HepG2 (cell line): ENCODE data around the gene ALDH7A1. TPM values are rescaled to one million over a fixed set of nuclear protein-coding genes. Genes with fewer than 3 reads are reported as not detected.

Source experiments
- BCL3 ChIP-seq: sonication (generic); formaldehyde crosslinking; IDR thresholded peaks from 2 replicates; pipeline ENCODE4 v1.5.1; 2020; ENCODE audit warnings: mild to moderate bottlenecking, missing genetic modification reagents, moderate library complexity
- FOXA3 ChIP-seq: IDR thresholded peaks from 2 replicates; pipeline ENCODE4 v1.6.1; 2016; ENCODE audit warnings: missing genetic modification reagents, missing compliant biosample characterization
- IRF2 ChIP-seq: IDR thresholded peaks from 2 replicates; pipeline ENCODE4 v1.6.1; 2018; ENCODE audit warnings: missing genetic modification reagents, missing compliant biosample characterization
- MIXL1 ChIP-seq: IDR thresholded peaks from 2 replicates; pipeline ENCODE4 v1.6.1; 2016
- MYPOP ChIP-seq: sonication (generic); formaldehyde crosslinking; IDR thresholded peaks from 2 replicates; pipeline ENCODE4 v1.8.1; 2023; ENCODE audit warnings: mild to moderate bottlenecking, moderate library complexity, missing genetic modification reagents
- PRPF4 ChIP-seq: fragments of 200-400 bp; formaldehyde crosslinking; IDR thresholded peaks from 2 replicates; pipeline ENCODE4 v1.6.1; 2016; ENCODE audit warnings: low read length, low read depth; ENCODE audit not compliant: poor library complexity, severe bottlenecking
- RAD21 ChIP-seq: fragments of 450-650 bp; formaldehyde crosslinking; IDR thresholded peaks from 2 replicates; pipeline ENCODE4 v1.5.0; 2020; ENCODE audit warnings: mild to moderate bottlenecking
- RELA ChIP-seq: sonication (generic); formaldehyde crosslinking; IDR thresholded peaks from 2 replicates; pipeline ENCODE4 v1.4.0; 2020; ENCODE audit warnings: missing genetic modification reagents
- RXRB ChIP-seq: IDR thresholded peaks from 2 replicates; pipeline ENCODE4 v1.6.1; 2016; ENCODE audit warnings: borderline replicate concordance, missing genetic modification reagents, missing compliant biosample characterization
- SMC3 ChIP-seq: IDR thresholded peaks from 2 replicates; pipeline ENCODE4 v1.6.1; 2011; ENCODE audit warnings: low read length, improper control_type of control experiment
- SP5 ChIP-seq: IDR thresholded peaks from 2 replicates; pipeline ENCODE4 v1.6.1; 2016; ENCODE audit warnings: low read depth, borderline replicate concordance
- TEF ChIP-seq: sonication (generic); formaldehyde crosslinking; IDR thresholded peaks from 2 replicates; pipeline ENCODE4 v1.5.0; 2020; ENCODE audit warnings: missing genetic modification reagents
- TFDP2 ChIP-seq: sonication (generic); formaldehyde crosslinking; IDR thresholded peaks from 2 replicates; pipeline ENCODE4 v1.4.0; 2020; ENCODE audit warnings: missing genetic modification reagents
- THAP8 ChIP-seq: sonication (generic); formaldehyde crosslinking; IDR thresholded peaks from 2 replicates; pipeline ENCODE4 v1.5.1; 2020; ENCODE audit warnings: missing genetic modification reagents, mild to moderate bottlenecking, borderline replicate concordance
- ZBTB7B ChIP-seq: sonication (generic); formaldehyde crosslinking; IDR thresholded peaks from 2 replicates; pipeline ENCODE4 v1.4.0; 2020; ENCODE audit warnings: missing genetic modification reagents
- ZFP91 ChIP-seq: sonication (generic); formaldehyde crosslinking; IDR thresholded peaks from 2 replicates; pipeline ENCODE4 v1.9.0; 2022; ENCODE audit warnings: missing genetic modification reagents, mild to moderate bottlenecking, borderline replicate concordance
- ZNF160 ChIP-seq: sonication (generic); formaldehyde crosslinking; IDR thresholded peaks from 2 replicates; pipeline ENCODE4 v1.8.0; 2022; ENCODE audit warnings: mild to moderate bottlenecking, inconsistent platforms, missing genetic modification reagents
- ZNF484 ChIP-seq: sonication (generic); formaldehyde crosslinking; IDR thresholded peaks from 2 replicates; pipeline ENCODE4 v1.5.1; 2020; ENCODE audit warnings: mild to moderate bottlenecking, low read depth, missing genetic modification reagents, borderline replicate concordance
- ZNF501 ChIP-seq: sonication (generic); formaldehyde crosslinking; IDR thresholded peaks from 2 replicates; pipeline ENCODE4 v1.5.1; 2020; ENCODE audit warnings: mild to moderate bottlenecking, moderate library complexity, missing genetic modification reagents
- ZNF720 ChIP-seq: sonication (generic); formaldehyde crosslinking; IDR thresholded peaks from 2 replicates; pipeline ENCODE4 v1.4.0; 2020; ENCODE audit warnings: missing genetic modification reagents
- ZSCAN12 ChIP-seq: sonication (generic); formaldehyde crosslinking; IDR thresholded peaks from 2 replicates; pipeline ENCODE4 v1.9.0; 2021; ENCODE audit warnings: mild to moderate bottlenecking, missing genetic modification reagents
- ZSCAN5A ChIP-seq: sonication (generic); formaldehyde crosslinking; IDR thresholded peaks from 2 replicates; pipeline ENCODE4 v1.8.0; 2022; ENCODE audit warnings: mild to moderate bottlenecking, missing genetic modification reagents, borderline replicate concordance
- polyA plus RNA-seq, 8 experiments: library from polyadenylated mRNA; depleted of rRNA in 3 of 8; stranded (reverse) in 7 of 8; unstranded in 1 of 8; fragments of >200 nt; fragmentation: Illumina TruSeq in 4 of 8; extraction: Trizol in 4 of 8; gene quantifications; 2 replicates each; pipeline versions ENCODE4 v1.2.1 to v1.2.3, GENCODE V29; 2011 to 2016; ENCODE audit warnings: low read depth in 4 of 8, missing spikeins in 1 of 8, mixed read lengths in 1 of 8; ENCODE audit not compliant: insufficient read depth in 1 of 8
- total RNA-seq, 5 experiments: library from RNA; depleted of rRNA; stranded (reverse); fragments of >200 nt; fragmentation: Illumina TruSeq; extraction: Trizol; gene quantifications; 2 replicates each; pipeline ENCODE4 v1.2.3, GENCODE V29; 2016; ENCODE audit warnings: low read depth in 1 of 5

ALDH7A1 gene
- total and polyA plus RNA-seq, 2 of the 13 experiments (the other 11 are each of a cell fraction or from before 2014, with no cell fraction given): 69.0 to 100 TPM

- TF ChIP-seq SMC3: peak; percentile 63
- TF ChIP-seq BCL3 (CRISPR knock-in tag): no peak
- no peak for TF ChIP-seq ZBTB7B (CRISPR knock-in tag)
- TF ChIP-seq PRPF4: no peak
- TF ChIP-seq ZSCAN12 (CRISPR knock-in tag): no peak
- TF ChIP-seq ZNF501 (CRISPR knock-in tag): peak; percentile 62; the same call in 1 of the 2 replicates
- TF ChIP-seq TFDP2 (CRISPR knock-in tag): no peak
- TF ChIP-seq MYPOP (CRISPR knock-in tag): no peak
- 0 out of 2 replicates have a peak, but pooled peaks have one; percentile 2 for TF ChIP-seq IRF2
- TF ChIP-seq ZNF484 (CRISPR knock-in tag): no peak
- TF ChIP-seq RAD21: peak; percentile 57; the same call in 1 of the 2 replicates
- TF ChIP-seq TEF: no peak
- no peak for TF ChIP-seq ZNF720 (CRISPR knock-in tag)
- no peak for TF ChIP-seq SP5 (CRISPR knock-in tag)
- no peak for TF ChIP-seq RXRB (CRISPR knock-in tag)
- no peak for TF ChIP-seq ZSCAN5A
- no peak for TF ChIP-seq RELA (CRISPR knock-in tag)
- no peak for TF ChIP-seq THAP8 (CRISPR knock-in tag)
- no peak for TF ChIP-seq ZFP91
- TF ChIP-seq FOXA3 (CRISPR knock-in tag): peak; percentile 24; the same call in 1 of the 2 replicates
- TF ChIP-seq ZNF160 (CRISPR knock-in tag): 0 out of 2 replicates have a peak, but pooled peaks have one; percentile 14
- TF ChIP-seq MIXL1: no peak
Observed at GRCh38 chr5:126544087-126544740, 50.8 kb downstream of the ALDH7A1 start (continued).
